AG20443 (cell line): ENCODE data around the gene ZSCAN21.

ENCODE experiments used
- DNase-seq: peaks from one replicate; pipeline ENCODE4 v3.0.0; 2012; ENCODE audit warnings: low spot score, mixed read lengths

ZSCAN21 gene

DNA sequence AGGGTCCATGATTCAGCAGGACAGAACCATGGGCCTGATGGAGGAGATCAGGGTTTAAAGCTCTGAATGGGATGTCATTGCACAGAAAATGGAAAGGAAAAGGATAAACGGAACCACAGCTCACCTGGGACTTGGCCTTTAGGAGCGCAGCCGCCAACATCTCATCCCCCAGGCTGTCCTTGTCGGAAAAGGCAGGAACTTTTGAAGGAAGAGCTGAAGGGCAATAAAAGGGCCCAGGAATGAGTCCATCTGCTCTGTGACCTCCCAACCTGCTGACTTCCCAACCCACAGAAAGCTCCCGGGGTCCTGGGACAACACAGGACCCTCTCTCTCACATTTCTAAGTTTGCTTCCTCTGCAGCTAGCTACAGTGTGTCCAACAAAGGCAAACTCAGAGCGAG, 25.8 kb downstream of the ZSCAN21 start:
- DNase-seq: no peak

DNA sequence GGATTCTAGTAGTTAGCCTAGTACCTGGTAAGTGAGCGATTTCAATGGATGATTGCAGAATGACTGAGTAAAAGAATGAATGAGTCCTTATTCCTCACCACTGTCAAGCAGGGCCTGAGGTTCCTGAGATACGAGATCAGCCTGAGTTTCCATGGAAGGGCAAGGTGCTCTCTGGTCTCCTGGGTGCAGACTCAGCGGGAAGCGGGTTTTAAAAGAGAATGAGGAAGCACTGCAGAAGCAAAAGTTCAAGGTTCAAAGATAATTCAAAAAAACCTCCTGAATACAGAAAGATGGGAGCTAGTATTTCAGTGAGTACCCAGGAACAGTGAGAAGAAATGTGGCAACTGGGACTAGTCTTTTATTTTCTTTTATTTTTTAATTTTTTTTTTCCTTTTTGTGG, 27.6 kb downstream of the ZSCAN21 start:
- DNase-seq: no peak

DNA sequence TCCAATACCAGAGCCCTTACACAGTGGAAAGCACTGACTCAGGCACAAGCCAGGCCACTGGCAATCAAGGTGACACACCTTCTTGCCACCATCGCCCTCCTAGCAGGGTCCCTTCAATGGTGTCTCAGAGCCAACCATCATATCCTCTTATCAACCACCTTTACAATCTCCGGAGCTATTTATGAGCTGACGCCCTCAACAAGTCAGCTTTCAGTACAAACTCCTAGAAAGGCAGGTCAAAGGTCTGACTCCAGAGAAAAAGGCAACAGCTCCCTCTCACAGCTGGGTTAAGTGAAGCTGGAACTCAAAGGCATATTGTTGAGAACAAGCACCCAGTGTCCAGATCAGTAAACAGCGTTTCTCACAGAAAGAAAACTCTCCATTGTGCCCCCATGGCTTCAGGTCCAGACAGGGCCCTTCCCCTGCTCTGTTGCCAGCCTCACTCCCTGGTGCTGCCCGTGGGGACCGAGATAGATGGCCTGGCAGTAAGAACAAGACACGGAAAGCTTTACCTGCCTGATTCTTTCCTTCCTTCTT, 29.5 kb downstream of the ZSCAN21 start:
- DNase-seq: no peak

DNA sequence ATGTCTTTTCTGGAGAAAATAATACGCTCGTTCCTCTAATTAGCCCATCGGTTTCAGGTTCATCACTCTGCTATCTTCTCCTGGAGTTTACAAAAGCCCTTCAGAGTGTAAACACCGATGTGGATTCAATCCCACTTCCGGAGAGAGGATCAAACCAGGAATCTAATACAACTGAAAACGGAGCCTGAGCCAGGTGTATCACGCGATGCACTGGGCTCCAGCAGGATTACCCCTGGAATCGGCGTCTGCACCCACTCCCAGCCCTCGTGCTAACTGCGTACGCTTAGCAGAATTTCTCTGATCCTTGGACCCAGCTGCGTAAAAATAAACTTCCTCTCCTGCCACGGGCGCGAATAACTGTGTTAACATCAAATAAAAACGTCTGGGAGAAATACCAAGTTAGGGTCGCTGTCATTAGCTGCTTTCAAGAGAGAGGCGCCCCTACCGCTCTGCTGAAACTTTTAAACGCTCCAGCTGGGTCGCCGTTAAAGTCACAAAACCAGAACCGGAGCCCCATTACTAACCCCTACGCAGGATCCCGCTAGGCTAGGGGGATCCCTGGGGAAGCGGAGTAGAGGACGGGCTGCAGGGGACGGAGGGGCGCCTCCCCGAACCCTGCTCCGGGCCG, 31.4 kb downstream of the ZSCAN21 start:
- DNase-seq: peak; percentile 18

DNA sequence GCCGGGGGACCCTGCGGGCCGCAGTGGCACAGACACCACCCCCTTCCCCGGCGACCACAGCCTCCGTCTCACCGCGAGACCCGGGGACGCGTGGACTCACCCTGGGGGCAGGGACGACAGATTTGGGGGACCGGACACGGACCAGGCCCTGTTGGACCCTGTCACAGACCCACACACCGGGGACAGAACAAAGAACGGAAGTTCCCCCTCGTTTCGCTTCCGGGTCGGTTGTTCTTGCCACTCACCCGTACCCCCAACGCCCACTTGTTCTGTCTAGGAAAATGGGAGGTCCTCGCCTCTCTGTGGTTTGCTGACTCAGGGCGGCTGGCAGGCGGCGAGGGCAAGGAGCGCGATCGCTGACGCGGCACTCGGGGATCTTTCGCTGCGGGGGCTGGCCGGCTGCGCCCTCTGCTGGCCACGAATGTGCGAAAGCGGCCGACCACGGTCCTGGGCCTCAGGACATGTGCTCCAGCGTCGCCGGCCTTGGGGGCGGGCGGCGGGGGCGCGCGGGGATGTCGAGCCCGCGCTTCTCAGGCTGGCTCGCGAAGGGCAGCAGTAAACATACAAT, 32.0 kb downstream of the ZSCAN21 start, which contains the start of gene ZNF3:
Gene ZNF3, minus strand, starts transcription at position 189 of the 568 bp plus-strand sequence. CDS start 4,366 bp downstream, outside the sequence.
- peak; percentile 97 for DNase-seq

DNA sequence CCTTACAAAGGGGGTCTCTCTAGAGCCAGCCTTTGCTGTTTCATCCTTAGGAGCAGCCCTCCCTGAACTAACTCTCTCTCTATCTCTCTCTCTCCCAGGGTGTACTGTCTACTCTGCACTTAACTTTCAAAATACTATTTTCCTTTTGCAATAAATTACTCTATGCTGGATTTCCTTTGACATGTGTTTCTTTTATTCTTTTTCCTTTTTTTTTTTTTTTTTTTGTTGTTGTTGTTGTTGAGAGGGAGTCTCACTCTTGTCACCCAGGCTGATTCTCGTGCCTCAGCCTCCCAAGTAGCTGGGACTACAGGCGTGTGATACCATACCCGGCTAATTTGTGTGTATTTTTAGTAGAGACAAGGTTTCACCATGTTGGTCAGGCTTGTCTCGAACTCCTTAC, 33.4 kb downstream of the ZSCAN21 start:
- no peak for DNase-seq

DNA sequence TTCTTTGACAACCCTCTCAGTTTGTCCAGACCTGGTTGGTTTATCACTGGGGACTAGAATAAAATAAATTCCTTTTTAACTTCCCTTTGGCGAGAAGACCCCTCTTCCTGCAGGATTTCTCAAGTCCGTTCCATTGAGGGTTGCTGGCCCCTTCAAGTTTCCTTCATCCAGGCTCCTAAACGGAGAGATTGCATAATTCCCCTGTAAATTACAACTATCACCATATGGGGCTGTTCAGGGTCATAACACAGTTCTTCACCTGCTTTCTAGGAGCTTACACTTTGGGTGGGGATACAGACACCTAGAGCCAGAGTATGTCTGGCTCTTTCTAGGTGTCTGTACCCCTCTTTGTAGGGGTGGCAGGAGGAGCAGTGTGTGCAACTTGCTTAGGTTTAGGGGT, 35.9 kb downstream of the ZSCAN21 start:
- no peak for DNase-seq

DNA sequence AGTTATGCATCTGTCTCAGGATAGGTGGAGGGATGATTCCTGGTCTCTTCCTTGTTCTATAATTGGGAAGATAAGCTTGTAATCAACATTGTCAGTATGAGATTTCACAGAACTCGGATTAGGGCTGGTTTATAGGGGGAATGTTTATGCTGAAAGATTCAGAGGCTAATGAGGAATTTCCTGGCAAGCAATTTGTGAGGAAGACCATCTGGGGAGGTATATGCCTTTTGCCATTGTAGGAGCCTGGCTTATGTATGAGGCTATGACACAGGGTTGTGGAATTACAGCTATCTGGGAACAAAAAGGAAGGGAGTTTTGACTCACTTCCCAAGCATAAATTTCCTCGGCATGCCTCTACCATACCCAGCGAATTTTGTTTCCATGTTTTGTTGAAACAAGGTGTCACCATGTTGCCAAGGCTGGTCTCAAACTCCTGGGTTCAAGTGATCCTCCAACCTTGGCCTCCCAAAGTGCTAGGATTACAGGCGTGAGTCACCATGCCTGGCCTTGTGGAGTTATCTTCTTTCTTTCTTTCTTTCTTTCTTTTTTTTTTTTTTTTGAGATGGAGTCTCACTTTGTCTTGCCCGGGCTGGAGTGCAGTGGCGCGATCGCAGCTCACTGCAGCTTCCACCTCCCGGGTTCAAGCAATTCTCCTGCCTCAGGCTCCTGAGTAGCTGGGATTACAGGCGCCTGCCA, 37.6 kb downstream of the ZSCAN21 start:
- DNase-seq: peak; percentile 74

DNA sequence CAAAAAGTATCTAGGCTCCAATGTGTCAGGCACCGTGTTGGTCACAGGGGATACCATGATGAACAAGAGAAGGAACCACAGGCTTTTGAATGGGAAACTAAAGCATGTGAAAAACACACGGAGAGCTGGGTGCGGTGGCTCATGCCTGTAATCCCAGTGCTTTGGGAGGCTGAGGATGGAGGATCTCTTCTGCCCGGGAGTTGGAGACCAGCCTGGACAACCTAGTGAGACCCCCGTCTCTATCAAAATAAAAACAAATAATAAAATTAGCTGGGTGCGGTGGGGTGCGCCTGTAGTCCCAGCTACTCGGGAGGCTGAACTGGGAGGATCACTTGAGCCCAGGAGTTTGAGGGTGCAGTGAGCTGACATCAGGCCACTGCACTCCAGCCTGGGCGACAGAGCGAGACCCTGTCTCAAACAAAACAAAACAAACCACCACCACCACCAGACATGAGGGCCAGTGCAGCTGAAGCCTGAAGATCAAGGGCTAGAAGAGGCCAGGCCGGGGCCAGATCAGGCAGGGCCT, 38.6 kb downstream of the ZSCAN21 start:
- no peak for DNase-seq

DNA sequence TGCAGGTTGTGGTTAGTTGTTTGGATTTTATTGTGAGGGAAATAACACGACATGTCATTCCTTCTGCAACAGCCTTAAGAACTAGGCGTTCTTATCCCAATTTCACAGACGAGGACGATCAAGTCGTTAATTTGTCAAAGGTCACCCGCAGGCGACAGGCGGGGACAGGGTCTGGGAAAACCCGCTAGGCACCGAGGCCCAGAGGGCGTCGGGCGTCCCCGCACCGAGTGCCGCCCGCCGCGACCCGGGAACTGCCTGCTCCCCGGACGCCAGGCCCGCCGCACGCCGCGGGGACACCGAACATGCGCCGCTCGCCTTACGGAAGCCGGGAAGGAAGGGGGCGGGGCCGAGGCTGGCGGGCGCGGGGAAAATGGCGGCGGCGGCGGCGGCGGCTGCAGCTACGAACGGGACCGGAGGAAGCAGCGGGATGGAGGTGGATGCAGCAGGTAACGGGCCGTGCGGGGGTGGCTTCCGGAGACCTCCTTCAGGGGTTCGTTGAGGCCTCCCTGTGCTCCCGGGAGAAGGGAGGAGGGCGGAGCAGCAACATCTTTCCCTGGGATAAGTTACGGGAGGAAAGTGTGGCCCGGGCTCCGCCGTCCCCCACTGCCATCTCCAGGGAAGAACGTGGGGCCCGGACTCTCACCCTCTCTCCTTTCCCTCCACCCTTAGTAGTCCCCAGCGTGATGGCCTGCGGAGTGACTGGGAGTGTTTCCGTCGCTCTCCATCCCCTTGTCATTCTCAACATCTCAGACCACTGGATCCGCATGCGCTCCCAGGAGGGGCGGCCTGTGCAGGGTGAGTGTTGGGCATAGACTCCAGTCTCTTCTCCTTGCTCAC, 39.3 kb downstream of the ZSCAN21 start, which contains the start of gene COPS6:
Gene COPS6, plus strand, starts transcription at position 349 of the 837 bp plus-strand sequence. Its CDS starts 22 bp downstream, at position 371.
- DNase-seq: peak; percentile 87

DNA sequence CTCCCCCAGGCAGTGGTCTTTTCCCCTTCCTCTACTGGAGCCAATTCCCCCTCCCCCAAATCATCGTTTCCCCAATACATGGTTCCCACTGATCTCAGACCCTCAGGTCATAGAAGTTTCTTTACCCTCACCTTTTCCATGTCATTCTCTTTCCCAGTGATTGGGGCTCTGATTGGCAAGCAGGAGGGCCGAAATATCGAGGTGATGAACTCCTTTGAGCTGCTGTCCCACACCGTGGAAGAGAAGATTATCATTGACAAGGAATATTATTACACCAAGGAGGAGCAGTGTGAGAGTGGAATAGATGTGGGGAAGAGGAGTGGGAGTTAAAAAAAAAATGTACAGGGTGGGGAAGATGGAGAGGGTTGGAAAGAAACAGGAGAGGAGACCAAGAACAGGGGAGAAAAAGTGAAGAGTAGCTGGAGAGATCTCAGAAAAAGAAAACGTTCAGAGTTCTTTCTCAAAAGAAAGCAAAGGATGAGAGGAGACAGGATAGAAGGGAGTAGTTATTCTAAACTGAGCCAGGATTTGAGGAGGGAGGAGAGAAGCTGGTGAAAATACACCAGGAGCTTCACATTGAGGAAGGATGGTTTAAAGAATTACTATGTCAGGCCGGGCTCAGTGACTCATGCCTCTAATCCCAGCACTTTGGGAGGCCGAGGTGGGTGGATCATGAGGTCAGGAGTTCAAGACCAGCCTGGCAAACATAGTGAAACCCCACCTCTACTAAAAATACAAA, 40.1 kb downstream of the ZSCAN21 start:
- DNase-seq: no peak

DNA sequence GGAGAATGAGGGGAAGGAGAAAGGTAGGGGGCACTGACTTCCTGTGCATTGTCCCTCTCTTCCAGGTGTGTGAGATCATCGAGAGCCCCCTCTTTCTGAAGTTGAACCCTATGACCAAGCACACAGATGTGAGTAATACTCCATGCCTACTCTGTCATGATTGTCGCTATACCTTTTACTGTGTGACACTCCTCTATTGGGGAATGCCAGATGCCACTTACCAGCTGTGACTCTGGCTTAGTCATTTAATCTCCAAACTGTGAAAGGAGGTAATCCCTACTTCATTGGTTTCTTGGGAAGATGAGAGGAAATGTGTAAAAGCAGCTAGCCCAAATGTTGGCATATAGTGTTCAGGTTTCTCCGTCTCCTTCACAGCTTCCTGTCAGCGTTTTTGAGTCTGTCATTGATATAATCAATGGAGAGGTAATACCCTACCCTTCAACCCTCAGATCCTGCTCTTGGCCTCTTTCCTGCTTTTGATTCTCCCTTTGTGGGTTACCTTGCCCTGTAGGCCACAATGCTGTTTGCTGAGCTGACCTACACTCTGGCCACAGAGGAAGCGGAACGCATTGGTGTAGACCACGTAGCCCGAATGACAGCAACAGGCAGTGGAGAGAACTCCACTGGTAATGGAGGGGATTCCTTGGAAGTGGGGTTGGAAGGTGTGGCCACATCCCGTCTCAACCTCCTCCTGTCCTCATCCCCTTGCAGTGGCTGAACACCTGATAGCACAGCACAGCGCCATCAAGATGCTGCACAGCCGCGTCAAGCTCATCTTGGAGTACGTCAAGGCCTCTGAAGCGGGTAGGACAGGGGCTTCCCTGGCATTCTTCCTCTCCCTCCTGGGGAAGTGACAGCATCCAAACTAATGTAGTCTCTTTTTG, 41.2 kb downstream of the ZSCAN21 start:
- DNase-seq: no peak

DNA sequence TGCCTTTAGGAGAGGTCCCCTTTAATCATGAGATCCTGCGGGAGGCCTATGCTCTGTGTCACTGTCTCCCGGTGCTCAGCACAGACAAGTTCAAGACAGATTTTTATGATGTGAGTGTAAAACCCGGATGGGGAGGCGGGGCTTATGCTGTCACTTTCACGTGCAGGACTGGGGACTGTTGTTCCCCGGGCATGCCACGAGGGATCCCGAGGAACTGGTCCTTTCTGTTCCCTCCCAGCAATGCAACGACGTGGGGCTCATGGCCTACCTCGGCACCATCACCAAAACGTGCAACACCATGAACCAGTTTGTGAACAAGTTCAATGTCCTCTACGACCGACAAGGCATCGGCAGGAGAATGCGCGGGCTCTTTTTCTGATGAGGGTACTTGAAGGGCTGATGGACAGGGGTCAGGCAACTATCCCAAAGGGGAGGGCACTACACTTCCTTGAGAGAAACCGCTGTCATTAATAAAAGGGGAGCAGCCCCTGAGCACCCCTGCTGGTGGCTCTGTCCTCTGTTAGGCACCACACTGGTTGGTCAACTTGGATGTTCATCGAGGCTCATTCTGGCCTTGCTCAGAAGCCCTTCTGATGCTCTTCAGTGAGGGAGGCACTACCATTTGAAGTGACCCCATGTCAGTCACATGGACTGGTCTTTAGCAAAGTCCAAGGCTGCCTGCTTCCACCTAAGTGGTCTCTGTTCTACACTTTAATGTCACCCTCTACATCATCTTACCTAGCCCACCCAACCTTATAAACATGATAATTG, 42.0 kb downstream of the ZSCAN21 start:
- DNase-seq: no peak

DNA sequence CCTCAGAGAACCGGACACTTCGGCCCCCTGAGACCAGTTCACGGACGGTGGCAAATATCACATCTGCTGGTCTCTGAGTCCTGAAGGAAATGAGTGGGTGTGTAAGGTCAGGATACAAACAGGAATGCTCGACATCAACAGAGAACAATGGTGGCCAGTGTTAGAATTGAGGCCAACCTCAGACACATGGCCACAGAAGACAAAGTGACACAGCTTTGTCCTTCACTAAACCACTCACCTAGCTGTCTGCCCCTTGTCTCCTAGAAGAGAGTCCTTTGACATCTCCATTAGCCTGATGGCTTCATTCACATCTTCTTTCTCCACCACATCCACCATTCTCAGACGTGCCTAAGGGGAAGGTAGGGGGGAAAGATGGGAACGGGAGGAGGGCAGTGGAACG, 43.5 kb downstream of the ZSCAN21 start:
- DNase-seq: no peak

DNA sequence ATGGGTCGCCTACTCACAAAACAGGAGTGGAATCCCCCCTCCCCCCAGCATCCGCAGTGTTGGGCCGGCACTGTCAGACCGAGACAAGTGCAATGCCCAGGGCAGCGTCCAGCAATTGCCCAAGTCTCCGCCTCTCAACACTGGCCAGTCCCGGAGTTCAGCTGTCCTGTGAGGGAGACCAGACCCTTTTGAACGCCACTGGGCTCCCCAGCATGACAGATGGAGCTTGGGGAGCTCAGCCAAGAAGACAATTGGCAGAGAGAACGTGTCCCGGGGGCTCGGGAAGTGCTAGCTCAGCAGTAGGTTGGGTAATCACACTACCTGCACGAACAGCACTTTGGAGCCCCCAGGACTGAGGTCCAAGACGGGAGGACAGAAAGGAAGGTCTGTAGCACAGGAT, 43.9 kb downstream of the ZSCAN21 start:
- DNase-seq: no peak

DNA sequence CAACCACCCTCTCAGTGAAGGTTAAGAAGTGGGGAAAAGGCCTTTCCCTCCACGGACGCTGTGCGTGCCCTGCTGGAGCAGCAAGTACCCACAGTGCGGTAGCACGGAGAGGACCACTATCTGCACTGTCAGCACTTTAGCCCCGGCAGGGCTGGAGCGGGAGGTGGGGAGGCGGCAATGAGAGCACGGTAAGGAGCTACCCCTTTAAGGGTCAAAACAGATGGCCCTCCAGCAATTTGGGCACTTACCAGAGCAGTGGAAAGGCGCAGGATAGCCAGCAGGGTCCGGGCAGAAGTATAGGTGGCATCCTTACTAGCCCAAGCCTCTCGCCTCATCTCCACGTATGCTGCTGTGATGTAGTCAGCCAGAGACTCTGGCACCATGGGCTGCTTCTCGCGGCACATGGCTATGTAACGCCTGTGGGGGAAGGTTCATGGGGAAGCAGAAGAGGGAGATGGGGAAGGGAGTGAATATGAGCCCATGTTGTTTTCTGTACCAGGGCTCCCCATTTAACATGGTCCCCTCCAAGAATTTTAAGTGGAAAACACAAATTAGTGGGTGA, 44.4 kb downstream of the ZSCAN21 start:
- no peak for DNase-seq

DNA sequence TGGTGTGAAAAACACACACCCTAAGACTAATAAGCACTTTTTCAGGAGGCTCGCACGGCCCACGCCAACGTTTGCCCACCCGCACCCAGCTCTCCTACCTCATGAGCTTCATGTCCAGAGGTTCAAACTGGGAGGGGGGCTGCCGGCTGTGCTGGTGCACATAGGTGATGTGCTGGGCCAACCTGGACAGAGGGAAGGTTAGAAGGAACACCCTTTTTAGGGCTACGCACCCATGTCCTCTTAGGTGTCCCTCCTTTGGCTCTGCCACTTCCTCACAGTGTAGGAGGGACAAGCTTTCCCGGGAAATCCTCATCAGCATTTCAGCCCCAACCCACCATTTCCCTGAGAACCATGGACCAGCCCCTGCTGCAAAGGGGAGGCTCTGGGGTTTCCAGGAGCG, 45.7 kb downstream of the ZSCAN21 start:
- DNase-seq: no peak

DNA sequence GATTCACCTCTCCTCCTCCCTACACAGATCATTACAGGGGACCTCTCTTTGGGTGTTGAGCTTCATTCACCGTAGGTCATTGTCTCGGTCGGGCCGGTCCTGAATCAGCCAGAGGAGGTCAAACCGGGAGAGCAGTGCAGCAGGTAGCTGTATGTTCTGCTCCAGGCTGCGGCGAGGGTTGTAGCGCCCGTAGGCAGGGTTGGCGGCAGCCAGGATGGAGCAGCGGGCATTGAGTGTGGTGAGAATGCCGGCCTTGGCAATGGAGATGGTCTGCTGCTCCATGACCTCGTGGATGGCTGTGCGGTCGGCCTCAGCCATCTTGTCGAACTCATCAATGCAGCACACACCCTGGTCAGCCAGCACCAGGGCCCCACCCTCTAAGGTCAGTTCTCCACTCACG, 46.1 kb downstream of the ZSCAN21 start:
- DNase-seq: no peak

DNA sequence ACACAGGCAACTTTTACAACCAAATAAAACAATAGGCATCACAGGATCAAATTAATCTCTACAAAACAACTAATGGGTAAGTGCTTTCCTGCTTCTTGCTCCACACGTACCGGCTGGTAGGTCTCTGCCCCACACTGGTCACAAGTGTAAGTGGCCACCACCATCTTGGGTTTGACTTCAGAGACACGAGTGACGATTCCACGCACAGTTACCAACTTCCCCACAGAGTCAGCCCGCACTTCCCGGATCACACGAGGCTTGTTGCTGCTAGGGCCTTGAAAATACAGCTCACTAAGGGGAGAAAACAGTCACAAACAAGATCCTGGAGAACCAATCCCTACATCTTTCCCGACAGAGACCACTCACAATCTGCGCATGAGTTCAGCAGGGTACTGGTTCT, 49.3 kb downstream of the ZSCAN21 start:
- DNase-seq: no peak
